Vagina (tissue), 2 donors: Measurements from ENCODE around the gene SH3GLB2. TPM values are rescaled to one million over a fixed set of nuclear protein-coding genes. Genes with fewer than 3 reads are reported as not detected.

Experiments used
- DNase-seq, 2 donors: peaks; one replicate each; pipeline ENCODE4 v3.0.0-alpha.2; 2017; ENCODE audit errors: extremely low spot score in 2 of 2
- H3K27ac ChIP-seq: fragments of 200-600 bp; sonication (generic); one replicate; pipeline ENCODE4 v1.5.1; 2019
- H3K27me3 ChIP-seq: fragments of 200-600 bp; sonication (generic); one replicate; pipeline ENCODE4 v1.5.1; 2019
- H3K36me3 ChIP-seq, 2 donors: fragments of 200-600 bp; sonication (generic); one replicate each; pipeline ENCODE4 v1.5.1; 2017 to 2019
- H3K4me1 ChIP-seq: fragments of 200-600 bp; sonication (generic); one replicate; pipeline ENCODE4 v1.5.1; 2019
- H3K4me3 ChIP-seq, 2 donors: fragments of 200-600 bp; sonication (generic); 1 replicate in 1 of 2; 2 replicates in 1 of 2; pipeline ENCODE4 v1.5.1; 2016 to 2019
- H3K9me3 ChIP-seq: fragments of 200-600 bp; sonication (generic); one replicate; pipeline ENCODE4 v1.5.1; 2019
- CTCF ChIP-seq, 3 experiments: fragments of 450-650 bp in 2 of 3; fragments of 200-600 bp in 1 of 3; sonication (generic) in 1 of 3; IDR thresholded peaks; one replicate each; pipeline ENCODE4 v1.5.1; 2017 to 2019; ENCODE audit warnings: antibody characterized with exemption in 3 of 3, mild to moderate bottlenecking in 2 of 3, moderate library complexity in 2 of 3
- POLR2A ChIP-seq, 2 donors: fragments of 450-650 bp; IDR thresholded peaks; one replicate each; pipeline ENCODE4 v1.6.1; 2017; ENCODE audit warnings: antibody characterized with exemption in 2 of 2, mild to moderate bottlenecking in 2 of 2, moderate library complexity in 2 of 2
- POLR2AphosphoS5 ChIP-seq, 2 donors: sonication (generic); formaldehyde crosslinking; IDR thresholded peaks; one replicate each; pipeline ENCODE4 v1.9.0; 2017; ENCODE audit warnings: antibody characterized with exemption in 2 of 2, mild to moderate bottlenecking in 2 of 2, low read depth in 1 of 2; ENCODE audit not compliant: insufficient read depth in 1 of 2
- intact Hi-C: fragments of 100-400 bp; cut with DNase I; formaldehyde crosslinking; loops from one replicate; pipeline ENCODE4 v1.15.1; 2023
- total RNA-seq: library from RNA; depleted of rRNA; stranded (reverse); fragments of >200 nt; gene quantifications from one replicate; pipeline ENCODE4 v1.2.3, GENCODE V29; 2016

SH3GLB2 gene
- total RNA-seq, 1 donor from 2014 or later = 86.2 TPM

DNA sequence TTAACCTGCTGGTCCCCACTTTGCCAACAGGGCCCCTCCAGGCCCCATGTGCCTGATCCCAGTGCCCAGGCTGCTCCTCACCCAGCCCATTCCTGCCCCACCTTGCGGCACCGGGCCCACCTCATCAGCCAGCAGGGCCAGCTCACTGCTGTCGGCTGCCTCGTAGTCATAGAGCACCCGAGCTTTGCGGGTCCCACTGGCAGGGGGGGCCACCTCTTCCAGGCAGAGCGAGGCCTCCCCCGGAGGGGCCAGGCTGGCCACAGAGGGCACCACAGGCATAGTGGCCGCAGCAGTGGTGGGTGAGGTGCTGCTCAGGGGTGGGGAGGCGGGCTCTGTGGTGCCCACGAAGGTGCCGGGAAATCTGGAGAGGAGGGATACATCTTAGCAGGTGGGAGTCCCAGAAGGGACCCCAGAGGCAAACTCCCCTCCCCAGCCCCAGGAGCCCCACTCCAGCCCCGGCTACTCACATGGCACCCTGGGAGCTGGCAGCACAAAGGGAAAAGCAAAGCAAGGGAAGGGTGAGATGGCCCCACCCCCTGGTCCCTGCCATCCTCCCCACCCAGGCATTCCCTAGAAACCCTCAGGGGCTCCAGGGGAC, 19.0 kb downstream of the SH3GLB2 start:
- no peak for DNase-seq
- no peaks in the 10 kb centered on the region for H3K9me3 ChIP-seq
- TF ChIP-seq POLR2A (IDR thresholded peaks at IDR 0.05) (no peak), POLR2AphosphoS5 (IDR thresholded peaks at IDR 0.05; ENCODE audit: insufficient read depth in 1 of 2, low read depth in 1 of 2) (no peak), CTCF (IDR thresholded peaks at IDR 0.05) (no peak)
- no peak overlapping the region for H3K4me3 ChIP-seq
- H3K4me1 ChIP-seq = peaks cover 23% of the 10 kb centered on the region
- H3K36me3 ChIP-seq = peaks cover 0 to 67% of the 10 kb centered on the region in 2 donors
- no peaks in the 10 kb centered on the region for H3K27me3 ChIP-seq
- intact Hi-C loops = no loop called here
- H3K27ac ChIP-seq = no peak overlapping the region

GRCh38 chr9:129008469-129008965, 19.6 kb downstream of the SH3GLB2 start:
- Histone ChIP-seq H3K9me3 (no peaks in the 10 kb centered on the region), H3K27ac (peak overlapping the region; percentile 39), H3K4me1 (peaks cover 23% of the 10 kb centered on the region), H3K4me3 (no peak overlapping the region), H3K36me3 (peaks cover 0 to 61% of the 10 kb centered on the region in 2 donors), H3K27me3 (no peaks in the 10 kb centered on the region)
- DNase-seq = no peak
- TF ChIP-seq POLR2AphosphoS5 (IDR thresholded peaks at IDR 0.05; ENCODE audit: insufficient read depth in 1 of 2, low read depth in 1 of 2) = no peak
- no peak for TF ChIP-seq CTCF (IDR thresholded peaks at IDR 0.05)
- no peak for TF ChIP-seq POLR2A (IDR thresholded peaks at IDR 0.05)
- intact Hi-C loops = no loop called here

DNA sequence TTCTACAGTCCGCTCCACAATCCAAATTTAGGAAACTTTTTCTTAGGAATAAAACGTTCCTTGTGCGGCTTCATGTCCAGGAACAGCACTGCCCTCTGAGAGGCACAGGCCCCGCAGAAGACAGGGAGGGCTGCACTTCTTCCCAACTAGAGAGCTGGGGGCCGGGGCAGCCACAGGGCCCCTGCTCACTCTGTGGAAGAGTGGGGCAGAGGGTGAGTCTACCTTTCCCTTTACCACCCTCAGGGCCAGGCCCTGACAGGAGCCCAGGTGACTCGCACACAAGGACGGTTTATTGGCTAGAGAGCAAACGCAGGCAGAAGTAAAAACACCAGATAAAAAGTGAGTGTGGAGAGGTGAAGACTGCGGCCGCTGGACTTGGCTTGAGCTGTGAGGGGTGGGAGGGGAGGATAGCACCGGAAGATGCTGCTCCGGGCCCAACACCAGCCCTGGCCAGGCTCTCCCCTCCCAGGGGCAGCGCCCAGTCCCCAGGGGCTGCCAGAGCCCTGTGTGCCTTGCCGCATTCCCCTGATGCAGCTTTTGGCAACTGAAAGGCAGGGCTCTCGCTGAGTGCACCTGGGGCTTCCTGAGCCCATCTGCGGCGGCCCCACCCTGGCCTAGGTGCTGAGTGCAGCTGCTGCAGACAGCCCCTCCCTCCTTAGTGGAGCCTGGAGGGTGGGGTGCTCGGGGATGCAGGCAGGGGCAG, 20.2 kb downstream of the SH3GLB2 start:
- H3K27ac ChIP-seq = peak overlapping the region; percentile 39
- no peaks in the 10 kb centered on the region for H3K9me3 ChIP-seq
- DNase-seq = no peak
- no peak overlapping the region for H3K4me3 ChIP-seq
- H3K4me1 ChIP-seq = peaks cover 23% of the 10 kb centered on the region
- no peaks in the 10 kb centered on the region for H3K27me3 ChIP-seq
- intact Hi-C loops = no loop called here
- peaks cover 0 to 61% of the 10 kb centered on the region in 2 donors for H3K36me3 ChIP-seq
- TF ChIP-seq POLR2AphosphoS5 (IDR thresholded peaks at IDR 0.05; ENCODE audit: insufficient read depth in 1 of 2, low read depth in 1 of 2) = no peak
- TF ChIP-seq CTCF (IDR thresholded peaks at IDR 0.05) = no peak
- no peak for TF ChIP-seq POLR2A (IDR thresholded peaks at IDR 0.05)

DNA sequence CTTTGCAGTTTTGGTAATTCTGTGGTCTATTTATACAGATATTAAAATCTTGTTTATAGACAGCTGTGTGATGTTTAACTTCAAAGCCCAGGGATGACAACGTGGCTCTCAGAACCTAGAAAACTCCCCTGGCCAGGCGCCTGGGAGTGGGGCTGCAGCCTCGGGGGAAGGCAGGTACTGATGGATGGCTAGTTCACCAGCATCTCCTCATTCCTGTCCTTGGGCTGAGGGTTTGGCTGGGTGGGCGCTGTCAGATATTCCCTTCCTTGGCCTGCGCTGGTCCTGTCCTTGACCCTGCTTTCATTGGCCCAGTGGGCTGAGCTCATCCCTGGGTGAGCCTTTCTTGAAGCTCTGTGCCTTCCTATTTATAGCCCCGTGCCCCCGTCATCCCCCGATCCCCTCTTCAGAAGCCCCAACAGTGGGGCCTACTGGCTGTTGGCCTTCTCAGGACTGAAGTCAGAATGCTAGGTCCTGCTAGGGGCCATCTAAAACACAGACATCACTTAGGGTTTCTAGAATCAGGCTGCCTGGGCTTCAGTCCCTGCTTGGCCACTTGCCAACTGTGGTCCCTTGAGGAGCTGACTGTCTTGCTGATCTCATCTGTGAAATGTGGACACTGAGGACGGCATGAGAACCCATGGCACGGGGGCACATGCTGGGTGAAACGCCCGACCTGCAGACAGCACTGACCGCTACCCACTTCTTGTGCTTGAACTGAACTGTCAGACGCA, 20.9 kb downstream of the SH3GLB2 start:
- Histone ChIP-seq H3K27me3 (no peaks in the 10 kb centered on the region), H3K4me3 (no peak overlapping the region), H3K9me3 (no peaks in the 10 kb centered on the region), H3K27ac (peak overlapping the region; percentile 60), H3K4me1 (peaks cover 23% of the 10 kb centered on the region), H3K36me3 (peaks cover 0 to 61% of the 10 kb centered on the region in 2 donors)
- no peak for DNase-seq
- intact Hi-C loops = no loop called here
- no peak for TF ChIP-seq POLR2A (IDR thresholded peaks at IDR 0.05)
- TF ChIP-seq POLR2AphosphoS5 (IDR thresholded peaks at IDR 0.05; ENCODE audit: insufficient read depth in 1 of 2, low read depth in 1 of 2) = no peak
- TF ChIP-seq CTCF (IDR thresholded peaks at IDR 0.05) = no peak
